Stimulated activated naive CD8-positive, alpha-beta T cell treated with anti-CD3 and anti-CD28 coated beads, Interleukin-15, amount 100 ng/mL, for 72 hours (primary cell): ENCODE data around the gene ELANE.

Experiments used
- ATAC-seq: fragments of 150-1000 bp; cut with Tn5 transposase; 2 replicates; pipeline ENCODE4 v1.10.0; 2021; ENCODE audit warnings: mild to moderate bottlenecking, moderate library complexity
- DNase-seq, 2 donors: peaks; one replicate each; pipeline ENCODE4 v3.0.0; 2021 to 2022
- H3K27ac Mint-ChIP-seq, 2 donors: one replicate each; pipeline ENCODE4 v1.8.0; 2022; ENCODE audit warnings: mild to moderate bottlenecking in 2 of 2, mixed read lengths in 2 of 2, moderate library complexity in 2 of 2
- H3K27me3 Mint-ChIP-seq: one replicate; pipeline ENCODE4 v1.8.0; 2022; ENCODE audit warnings: mixed read lengths
- H3K4me1 Mint-ChIP-seq: one replicate; pipeline ENCODE4 v1.8.0; 2022; ENCODE audit warnings: mild to moderate bottlenecking, mixed read lengths
- H3K4me3 Mint-ChIP-seq, 2 donors: one replicate each; pipeline ENCODE4 v1.8.0; 2022; ENCODE audit warnings: mild to moderate bottlenecking in 2 of 2, mixed read lengths in 2 of 2, moderate library complexity in 1 of 2
- H3K9me3 Mint-ChIP-seq, 2 donors: one replicate each; pipeline ENCODE4 v1.8.0; 2022; ENCODE audit warnings: mixed read lengths in 2 of 2

ELANE gene

DNA sequence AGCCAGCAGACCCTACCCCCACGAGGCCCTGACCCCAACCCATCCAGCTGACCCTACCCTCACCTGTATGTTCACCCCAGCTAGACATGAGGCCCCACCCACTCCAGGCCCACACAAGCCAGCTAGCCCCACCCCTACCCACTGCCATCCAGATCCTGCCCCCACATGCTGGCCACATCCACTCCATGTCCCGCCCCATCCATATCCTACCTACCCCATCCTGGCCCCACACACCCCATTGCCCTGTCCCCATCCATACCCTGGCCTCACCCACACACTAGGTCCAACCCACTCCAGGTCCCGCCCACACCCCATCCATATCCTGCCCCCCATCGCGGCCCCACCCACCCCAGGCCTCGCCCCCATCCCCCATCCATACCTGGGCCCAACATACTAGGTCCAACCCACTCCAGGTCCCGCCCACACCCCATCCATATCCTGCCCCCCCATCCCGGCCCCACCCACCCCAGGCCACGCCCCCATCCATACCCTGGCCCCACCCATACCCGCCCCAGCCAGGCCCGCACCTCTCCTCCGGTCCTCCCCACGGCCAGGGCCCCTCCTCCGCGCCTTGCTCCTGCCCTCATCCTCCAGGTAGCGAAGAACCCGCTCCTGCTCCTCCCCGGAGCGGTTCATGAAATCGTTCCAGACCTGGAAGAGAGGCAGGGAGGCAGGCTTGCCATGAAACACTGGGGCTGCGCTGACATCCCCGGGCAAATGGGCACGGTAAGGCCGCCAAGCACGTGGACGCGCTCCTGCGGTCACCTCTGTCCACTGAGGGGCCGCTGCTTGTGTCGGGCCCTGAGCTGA lies 48.4 kb downstream of the ELANE start:
- Mint-ChIP-seq H3K9me3 (no peaks in the 10 kb centered on the region), H3K4me1 (peaks cover 34% of the 10 kb centered on the region), H3K27ac (peak overlapping the region in 1 of 2 donors; percentile 50), H3K27me3 (no peaks in the 10 kb centered on the region), H3K4me3 (no peak overlapping the region)
- ATAC-seq (peak; percentile 64), DNase-seq (no peak)

DNA sequence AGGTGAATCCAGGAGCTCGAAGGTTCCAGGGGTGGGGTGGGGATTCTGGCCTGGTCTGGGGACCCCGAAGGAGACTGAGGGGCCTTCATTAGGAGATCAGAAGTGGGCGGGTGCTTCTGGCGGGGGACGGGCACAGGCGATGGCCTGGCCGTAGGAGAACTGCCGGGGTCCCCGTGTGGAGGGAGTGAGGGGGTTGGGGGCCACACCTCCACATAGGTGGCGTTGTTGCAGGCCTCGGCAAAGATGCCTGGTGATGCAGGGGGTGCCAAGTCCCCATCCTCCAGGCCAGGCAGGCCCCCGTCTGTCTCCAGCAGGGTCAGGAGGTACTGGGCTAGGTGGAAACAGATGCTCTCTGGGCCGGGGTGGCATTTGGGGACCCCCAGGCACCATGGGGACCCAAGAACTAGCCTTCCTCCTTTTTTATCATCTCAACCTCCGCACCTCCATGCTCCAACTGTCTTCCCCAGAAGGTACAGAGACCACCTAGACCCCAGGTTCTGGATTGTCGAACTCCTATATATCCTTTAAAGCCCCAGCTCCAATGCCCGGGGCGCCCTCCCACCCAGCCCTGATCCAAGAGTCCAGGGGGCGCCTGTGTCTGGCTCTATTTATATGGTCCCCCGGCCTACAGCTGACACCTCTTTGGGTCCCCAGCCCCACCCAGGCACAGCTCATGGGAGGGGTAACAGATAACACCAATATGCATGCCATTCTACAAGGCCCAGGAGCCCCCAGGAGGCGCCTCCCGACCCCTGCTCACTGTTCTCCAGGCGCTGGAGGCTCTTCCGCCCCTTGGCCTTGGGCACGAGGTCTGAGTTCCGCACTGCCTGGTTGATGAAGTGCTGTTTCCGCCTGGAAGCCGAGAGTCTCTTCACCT lies 49.4 kb downstream of the ELANE start:
- DNase-seq (no peak), ATAC-seq (no peak)
- Mint-ChIP-seq H3K27me3 (no peaks in the 10 kb centered on the region), H3K9me3 (no peaks in the 10 kb centered on the region), H3K4me1 (peaks cover 43% of the 10 kb centered on the region), H3K27ac (peak overlapping the region in 1 of 2 donors; percentile 19), H3K4me3 (no peak overlapping the region)

- Mint-ChIP-seq H3K4me1 (peaks cover 49% of the 10 kb centered on the region), H3K9me3 (no peaks in the 10 kb centered on the region), H3K27ac (no peak overlapping the region), H3K27me3 (no peaks in the 10 kb centered on the region), H3K4me3 (no peak overlapping the region)
- DNase-seq, result no peak
- ATAC-seq, result no peak
Observed at GRCh38 chr19:902093-902370, 49.9 kb downstream of the ELANE start.

DNA sequence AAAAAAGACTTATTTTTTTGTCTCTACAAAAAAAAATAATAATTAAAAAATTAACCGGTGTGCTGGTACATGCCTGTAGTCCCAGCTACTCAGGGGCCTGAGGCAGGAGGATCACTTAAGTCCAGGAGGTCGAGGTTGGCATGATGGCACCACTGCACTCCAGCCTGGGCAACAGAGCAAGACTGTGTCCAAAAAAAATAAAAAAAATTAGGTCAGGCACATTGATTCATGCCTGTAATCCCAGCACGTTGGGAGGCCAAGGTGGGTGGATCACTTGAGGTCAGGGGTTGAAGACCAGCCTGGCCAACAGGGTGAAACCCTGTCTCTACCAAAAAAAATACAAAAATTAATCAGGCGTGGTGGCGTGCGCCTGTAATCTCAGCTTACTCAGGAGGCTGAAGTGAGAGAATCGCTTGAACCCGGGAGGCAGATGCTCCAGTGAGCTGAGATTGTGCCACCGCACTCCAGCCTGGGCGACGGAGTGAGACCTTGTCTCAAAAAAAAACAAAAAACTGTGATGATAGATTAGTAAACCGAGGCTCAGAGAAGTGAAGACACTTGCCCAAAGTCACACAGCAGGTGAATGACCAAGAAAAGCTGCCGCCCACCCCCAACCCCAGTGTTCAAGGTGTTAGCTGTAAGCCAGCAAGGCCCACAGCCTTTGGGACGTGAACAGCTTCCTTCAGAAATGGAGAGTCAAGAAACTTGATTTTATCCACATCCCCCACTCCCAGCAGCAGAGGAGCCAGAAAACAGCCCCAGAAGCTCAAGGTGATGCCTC lies 50.5 kb downstream of the ELANE start:
- no peak overlapping the region for H3K4me3 Mint-ChIP-seq
- DNase-seq, result no peak
- H3K27ac Mint-ChIP-seq, result peak overlapping the region in 1 of 2 donors; percentile 52
- H3K9me3 Mint-ChIP-seq, result no peaks in the 10 kb centered on the region
- peaks cover 55% of the 10 kb centered on the region for H3K4me1 Mint-ChIP-seq
- no peaks in the 10 kb centered on the region for H3K27me3 Mint-ChIP-seq
- no peak for ATAC-seq

- DNase-seq (no peak), ATAC-seq (no peak)
- H3K4me1 Mint-ChIP-seq, result peaks cover 62% of the 10 kb centered on the region
- no peaks in the 10 kb centered on the region for H3K9me3 Mint-ChIP-seq
- no peaks in the 10 kb centered on the region for H3K27me3 Mint-ChIP-seq
- no peak overlapping the region for H3K4me3 Mint-ChIP-seq
- H3K27ac Mint-ChIP-seq, result no peak overlapping the region
Observed at GRCh38 chr19:903266-903797, 51.2 kb downstream of the ELANE start.

DNA sequence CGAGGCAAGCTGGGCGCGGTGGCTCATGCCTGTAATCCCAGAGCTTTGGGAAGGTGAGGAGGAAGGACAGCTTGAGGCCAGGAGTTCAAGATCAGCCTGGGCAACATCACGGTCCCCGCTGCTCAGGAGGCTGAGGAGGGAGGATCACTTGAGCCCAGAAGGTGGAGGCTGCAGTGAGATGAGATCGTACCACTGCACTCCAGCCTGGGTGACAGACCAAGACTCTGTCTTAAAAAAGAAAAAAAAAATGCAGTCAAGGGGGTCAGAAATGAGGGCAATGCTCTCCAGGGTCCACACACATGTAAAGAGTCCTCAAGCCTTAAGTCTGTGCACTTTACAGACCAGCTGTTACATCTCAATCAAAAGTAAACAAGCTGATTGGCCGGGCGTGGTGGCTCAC lies 52.4 kb downstream of the ELANE start:
- no peak for ATAC-seq
- H3K27me3 Mint-ChIP-seq, result no peaks in the 10 kb centered on the region
- H3K27ac Mint-ChIP-seq, result peak overlapping the region in 1 of 2 donors; percentile 77
- H3K4me1 Mint-ChIP-seq, result peaks cover 74% of the 10 kb centered on the region
- DNase-seq, result no peak
- no peak overlapping the region for H3K4me3 Mint-ChIP-seq
- no peaks in the 10 kb centered on the region for H3K9me3 Mint-ChIP-seq
